ENCODE measurements around the gene NOL7.

The NOL7 gene

DNA sequence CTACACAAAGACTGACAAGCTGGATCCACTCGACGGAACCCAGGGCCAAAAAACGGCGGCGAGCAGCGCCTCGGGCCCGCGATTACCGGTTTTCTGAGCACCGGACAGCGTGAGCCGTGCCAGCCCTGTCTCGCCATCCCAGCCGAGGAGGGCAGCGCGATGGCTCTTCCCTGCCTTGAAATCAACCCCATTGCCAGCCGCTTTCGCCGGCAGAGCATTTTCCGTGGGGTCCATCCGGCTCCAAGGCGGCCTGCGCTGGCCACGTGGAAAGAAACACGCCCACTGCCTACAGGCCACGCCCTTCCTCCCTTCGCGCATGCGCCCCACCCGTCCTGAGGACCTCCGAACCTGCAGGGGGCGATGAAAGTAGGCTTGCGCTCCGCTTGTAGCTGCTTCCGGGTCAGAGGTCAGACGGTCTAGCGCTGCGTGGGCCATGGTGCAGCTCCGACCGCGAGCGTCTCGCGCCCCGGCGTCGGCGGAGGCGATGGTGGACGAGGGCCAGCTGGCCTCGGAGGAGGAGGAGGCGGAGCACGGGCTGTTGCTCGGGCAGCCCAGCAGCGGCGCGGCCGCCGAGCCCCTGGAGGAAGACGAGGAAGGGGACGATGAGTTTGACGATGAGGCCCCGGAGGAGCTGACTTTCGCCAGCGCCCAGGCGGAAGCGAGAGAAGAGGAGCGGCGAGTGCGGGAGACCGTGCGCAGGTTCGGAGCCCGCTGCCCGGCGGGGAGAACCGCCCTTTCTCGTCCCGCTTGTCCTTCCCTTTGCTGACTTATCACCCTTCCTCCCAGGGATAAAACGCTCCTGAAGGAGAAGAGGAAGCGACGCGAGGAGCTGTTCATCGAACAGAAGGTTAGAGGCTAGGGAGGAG is at the start of gene NOL7:
TSS of gene NOL7 (plus strand) at position 410 of the 866 bp plus-strand sequence. CDS start at position 434, 24 bp downstream.
- peak; percentile 87 for DNase-seq

DNA sequence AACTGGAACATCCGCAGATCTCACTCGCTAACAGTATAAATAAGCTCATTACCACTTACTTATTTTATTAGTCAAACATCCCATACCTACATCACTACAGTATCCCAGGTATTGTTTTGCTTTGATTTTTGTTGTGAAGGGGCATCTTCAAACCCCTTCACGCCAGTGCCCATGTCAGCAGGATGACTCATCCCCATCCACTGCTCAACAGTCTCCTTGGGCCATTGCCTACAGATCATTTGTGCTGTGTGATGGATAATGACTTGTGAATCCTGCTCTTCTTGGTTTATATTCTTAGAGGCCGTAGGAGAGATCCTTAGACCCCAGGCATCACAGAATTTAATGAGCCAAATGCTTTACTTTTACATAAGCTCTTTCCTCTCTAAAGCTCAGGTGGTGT is 49.2 kb upstream of the NOL7 start:
- no peak for DNase-seq

DNA sequence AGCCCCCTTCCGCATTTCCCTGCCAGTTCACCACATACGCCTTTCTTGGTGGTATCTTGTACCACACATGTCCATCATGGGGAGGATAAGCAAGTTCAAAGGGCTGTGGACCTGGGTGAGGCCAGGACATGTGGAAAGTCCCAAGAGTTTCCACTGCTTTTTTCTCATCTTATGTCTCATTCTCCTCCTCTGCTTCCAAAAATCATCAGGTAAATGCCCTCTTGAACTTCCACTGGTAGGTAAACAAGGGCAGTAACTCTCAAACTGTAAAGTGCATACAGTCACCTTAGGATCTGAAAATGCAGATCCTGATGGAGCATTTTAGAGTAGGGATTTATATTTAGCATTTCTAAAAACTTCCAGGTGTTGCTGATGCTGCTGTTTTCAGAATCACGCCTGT is 48.6 kb upstream of the NOL7 start:
- no peak for DNase-seq

DNA sequence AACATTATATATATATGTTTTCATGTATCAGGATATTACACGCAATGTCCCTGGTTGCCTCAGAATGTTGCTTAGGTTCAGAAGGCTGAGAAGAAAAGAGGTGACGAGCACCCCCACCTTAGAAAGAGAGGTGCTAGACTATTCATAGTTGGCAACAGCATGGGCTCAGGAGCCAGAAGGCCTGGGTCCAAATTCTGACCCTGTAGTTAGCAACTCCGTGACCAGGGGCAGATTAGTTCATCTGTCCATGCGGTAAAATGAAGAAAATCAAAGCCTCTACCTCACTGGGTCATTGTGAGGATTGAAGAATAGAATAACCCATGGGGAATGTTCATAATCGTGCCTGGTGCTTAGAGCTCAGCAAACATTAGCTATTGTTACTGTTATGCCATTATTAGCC is 46.2 kb upstream of the NOL7 start:
- DNase-seq = no peak

DNA sequence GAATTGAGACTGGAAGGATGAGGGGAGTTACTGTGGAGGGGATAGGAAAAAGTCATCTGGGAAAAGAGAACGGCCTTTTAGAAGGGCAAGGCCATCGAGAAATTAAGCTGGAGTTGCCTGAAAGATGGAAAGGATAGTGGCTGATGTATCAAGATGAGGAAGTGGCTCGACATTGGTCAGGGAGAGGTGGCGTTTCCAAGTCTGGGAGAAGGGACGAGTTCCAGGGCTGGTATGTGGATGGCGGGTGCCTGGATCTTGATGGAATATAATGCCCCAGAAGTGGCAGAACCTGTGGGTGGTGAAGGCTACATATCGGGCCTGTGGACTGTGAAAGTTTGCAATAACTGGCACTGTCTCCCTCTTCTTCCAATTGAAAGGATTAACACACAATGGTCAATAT is 42.9 kb upstream of the NOL7 start:
- DNase-seq = no peak

DNA sequence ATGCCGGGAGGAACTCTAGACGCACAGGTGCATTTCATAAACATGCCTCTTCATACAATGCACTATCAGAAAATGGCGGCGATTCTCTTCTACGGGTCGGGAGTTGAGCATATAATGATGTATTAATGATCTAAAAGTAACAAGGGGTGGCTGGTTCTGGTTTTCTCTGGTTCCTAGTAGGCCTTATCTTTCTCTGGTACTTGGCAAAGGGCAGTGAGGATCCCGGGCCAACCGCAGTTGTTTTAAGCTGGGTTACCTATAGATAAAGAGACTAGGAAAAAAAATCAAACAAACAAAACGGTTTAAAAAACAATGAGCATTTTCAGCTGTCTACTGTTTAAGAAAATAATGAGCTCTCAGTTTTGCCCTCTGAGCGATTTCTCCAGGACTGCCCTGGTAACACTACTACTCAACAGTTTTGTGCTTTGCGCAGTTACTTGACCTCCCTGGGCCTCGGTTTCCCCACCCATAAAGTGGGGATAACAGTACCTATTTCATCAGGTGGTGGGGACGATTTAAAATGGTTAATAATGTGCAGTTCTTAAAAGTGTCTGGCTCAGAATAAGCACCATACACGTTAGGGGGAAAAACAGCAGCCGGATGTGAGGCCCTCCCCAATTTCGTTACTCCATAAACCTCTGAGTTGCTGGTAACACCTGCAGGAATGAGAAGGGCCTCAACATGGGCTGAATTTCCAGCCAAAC is 42.0 kb upstream of the NOL7 start:
- no peak for DNase-seq

DNA sequence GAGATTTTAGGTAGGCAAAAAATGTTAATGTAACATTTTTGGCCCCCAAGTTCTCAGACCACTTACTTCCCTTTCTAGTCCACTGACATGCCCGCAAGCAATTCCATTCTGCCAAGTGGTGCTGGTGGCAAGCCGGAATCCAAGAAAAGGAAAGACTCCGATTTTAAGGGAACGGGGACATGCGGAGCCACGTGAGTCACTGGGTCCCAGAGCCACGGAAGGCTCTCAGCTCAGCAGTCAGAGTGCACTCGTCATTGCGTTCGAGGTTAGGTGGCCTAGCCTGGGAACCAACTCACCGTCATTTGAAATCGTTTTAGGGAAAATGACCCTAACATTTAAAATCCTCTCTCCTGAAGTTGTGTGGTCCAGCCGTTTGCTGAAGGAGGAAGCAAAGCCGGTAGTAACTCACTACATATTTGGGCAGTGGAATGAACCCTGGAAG is 41.4 kb upstream of the NOL7 start:
- no peak for DNase-seq

DNA sequence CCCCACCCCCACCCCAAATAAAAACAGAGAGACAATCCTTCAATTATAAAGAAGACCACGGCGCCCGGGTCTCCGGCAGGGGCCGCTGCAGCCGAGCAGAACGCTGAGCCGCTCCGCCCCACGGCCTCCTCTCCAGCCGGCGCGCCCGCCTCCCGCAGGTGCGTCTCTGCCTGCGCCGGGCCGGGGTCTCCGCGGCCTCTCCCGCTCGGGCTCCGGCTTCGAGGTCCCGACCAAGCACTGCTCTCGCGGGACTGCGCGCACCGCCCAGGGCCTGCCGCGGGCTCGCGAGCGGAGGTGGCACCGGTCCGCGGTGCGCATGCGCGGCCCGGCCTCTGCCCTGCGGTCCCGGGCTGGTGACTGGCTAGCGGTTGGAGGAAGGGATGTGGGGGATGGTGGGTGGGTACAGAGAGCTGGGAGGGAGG is 41.0 kb upstream of the NOL7 start:
- peak; percentile 80 for DNase-seq

DNA sequence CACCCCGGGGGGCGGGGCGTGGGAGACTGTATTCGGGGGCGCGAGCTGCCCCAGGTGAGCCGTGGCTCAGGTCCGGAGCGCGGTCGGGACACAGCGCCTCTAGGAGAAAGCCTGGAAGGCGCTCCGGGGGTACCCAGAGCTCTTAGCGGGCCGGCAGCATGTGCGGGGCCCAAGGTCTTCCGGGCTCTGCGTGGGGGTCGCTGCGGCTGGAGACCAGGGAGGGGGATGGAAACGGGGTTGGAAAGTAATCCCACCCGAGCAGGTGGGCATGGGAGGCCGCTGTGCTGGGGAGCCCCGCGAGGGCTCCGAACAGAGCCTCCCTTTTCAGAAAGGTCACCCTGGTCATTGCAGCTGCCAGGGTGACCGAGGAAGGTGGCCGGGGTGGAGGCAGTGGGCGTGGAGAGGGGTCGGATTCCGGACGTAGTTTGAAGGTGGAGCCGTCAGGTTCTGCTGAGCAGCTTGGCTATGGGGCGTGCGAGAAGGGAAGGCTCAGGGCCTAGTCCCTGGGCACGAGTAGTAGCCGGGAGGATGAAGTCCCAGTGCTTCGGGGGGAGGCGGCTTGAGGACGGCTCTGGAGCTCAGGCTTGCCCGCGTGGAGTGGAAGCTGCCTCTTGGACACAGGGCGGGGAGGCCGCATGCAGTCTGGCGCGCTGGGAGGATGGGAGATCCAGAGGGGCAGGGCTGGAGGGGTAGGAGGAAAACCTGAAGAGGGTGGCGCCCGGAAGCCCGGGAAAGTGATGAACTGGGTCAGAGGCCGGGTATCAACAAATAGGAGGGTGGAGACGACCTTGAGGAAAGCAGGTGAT is 40.4 kb upstream of the NOL7 start, which contains the start of gene SIRT5:
TSS of gene SIRT5 (plus strand) at position 31 of the 806 bp plus-strand sequence. CDS start 9,510 bp downstream, outside the sequence.
- peak; percentile 66 for DNase-seq

DNA sequence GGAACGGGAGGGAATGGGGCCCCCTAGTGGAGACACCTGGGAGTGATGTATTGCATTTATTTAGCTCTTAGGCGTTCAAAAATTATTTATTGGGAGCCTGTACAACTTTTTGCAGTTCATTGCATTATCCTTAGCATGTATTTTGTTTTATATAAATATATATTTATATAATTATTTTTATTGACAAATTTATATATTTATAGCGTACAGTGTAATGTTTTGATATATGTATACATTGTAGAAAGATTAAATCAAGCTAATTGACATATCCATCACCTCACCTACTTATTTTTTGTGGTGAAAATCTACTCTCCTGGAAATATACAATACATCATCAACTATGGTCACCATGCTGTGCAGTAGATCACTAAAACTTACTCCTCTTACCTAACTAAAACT is 39.8 kb upstream of the NOL7 start:
- DNase-seq = no peak

DNA sequence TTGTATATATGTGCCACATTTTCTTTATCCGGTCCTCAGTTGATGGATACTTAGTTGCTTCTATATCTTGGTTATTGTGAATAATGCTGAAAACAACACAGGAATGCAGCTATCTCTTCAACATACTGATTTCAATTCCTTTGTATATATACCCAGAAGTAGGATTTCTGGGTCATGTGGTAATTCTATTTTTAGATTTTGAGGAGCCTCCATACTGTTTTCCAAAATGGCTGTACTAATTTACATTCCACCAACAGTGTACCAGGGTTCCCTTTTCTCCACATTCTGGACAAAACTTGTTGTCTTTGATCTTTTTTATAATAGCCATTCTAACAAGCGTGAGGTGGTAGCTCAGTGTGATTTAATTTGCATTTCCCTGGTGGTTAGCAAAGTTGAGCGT is 39.1 kb upstream of the NOL7 start:
- DNase-seq = no peak

DNA sequence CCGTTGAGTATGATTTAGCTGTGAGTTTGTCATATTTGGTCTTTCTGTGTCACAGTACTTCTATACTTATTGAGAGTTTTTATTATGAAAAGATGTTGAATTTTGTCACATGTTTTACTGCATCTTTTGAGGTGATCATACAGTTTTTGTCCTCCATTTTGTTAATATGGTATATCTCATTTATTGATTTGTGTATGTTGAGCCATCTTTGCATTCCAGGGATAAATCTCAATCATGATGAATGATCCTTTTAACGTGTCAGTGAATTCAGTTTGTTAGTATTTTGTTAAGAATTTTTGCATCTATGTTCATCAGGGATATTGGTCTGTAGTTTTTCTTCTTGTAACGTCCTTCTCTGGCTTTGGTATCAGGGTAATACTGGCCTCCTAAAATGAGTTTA is 37.2 kb upstream of the NOL7 start:
- DNase-seq = no peak

DNA sequence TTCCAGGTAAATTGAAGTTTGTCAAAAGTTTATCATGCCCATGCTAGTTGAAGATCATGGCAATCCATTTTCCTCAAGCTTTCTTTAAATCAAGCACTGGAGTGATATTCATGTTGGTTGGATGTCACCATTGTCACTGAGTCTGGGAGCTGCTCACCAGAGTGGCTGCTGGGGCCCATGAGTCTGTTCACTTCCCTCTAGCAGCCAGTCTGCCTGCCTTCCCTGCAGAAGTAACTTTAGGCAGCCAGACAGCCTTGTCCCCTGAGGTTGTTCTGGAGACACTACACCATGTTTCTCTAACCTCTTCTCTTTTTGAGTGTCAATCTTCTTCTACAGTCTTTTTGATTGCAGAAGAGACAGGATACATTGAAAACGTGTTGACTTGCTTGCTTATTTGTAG is 35.2 kb upstream of the NOL7 start:
- DNase-seq = no peak

DNA sequence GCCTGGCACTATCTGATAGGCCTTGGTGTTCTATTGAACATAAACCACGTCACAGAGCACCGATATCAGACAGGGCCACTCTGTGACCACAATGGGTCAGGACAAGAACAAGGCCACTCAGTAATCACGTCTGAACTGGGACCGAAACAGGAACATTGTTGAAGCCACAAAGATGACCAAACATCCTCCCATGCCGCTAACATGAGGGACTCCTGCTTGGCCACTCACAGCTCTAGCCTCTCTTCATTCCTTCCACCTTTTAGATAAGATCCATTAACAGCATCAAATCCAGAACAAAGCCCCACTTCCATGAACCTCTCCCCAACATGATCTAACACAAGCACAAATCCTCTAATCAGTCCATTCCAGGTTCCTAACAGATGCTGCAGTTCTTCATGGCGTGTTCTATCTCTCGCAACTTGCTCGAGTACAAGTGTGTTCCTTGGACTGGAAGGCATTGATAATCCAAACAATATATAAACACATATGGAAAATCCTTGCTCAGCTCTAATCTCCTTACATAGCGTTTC is 33.4 kb upstream of the NOL7 start:
- DNase-seq = no peak

DNA sequence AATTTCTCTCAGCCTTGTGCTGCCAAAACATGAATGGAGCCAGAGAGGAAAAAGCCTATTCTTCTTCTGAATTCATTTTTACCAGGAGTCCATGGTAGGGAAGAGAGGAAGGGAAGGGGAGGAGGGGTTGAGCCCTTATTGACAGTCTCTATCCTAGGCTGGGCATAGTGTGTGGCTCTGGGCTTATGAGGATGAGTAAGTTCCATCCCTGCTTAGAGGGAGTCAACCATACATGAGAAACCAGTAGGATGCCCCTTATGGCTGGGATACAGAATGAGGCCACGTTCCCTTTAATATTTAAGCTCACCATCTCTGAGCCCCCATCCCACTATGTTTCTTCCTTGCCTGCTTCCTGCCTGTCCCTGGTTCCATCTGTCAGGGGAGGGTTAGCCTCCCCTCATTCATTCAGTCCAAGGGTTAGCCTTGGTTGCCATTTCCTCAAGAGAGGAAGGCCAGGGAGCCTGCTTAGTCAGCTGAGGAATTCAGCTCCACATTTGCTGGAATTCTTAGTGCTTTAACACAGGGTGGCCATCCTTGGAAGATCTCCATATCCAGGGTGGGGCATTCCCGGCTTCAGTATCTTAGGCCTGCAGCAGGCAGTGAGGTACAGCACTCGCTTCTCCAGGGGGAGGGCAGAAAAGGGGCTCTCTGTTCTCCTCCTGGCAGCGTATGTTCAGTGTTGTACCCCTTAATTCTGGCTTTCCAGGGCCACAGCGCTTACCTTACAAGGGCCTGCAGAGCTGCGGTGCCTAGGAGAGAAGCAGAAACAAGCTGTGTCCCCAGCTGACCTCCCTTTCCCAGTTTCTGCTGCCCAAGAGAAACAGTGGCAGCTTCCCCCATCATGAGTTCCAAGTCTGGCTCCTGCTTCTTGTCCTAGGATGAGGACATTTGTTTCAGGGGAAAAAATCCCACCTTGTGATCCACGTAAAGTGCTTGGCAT is 28.3 kb upstream of the NOL7 start:
- DNase-seq = no peak

DNA sequence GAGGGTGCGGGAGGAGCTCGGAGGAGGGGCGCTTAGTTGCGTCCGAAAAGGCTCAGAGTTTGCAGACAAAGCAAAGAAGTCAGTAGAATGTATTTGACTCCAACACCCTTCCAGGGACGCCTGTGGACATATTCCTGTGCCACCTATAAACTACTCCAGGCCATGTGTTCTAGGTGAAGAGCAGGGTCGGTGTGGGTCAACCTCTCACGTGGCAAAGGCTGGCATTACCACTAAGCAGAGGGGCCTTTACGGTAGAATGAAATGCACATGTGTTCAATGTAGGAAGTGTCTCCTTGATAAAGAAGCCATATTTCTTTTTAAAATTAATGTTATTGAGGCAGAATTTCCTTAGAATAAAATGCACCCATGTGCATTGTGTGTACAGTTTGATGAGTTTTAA is 25.3 kb upstream of the NOL7 start:
- DNase-seq = no peak

DNA sequence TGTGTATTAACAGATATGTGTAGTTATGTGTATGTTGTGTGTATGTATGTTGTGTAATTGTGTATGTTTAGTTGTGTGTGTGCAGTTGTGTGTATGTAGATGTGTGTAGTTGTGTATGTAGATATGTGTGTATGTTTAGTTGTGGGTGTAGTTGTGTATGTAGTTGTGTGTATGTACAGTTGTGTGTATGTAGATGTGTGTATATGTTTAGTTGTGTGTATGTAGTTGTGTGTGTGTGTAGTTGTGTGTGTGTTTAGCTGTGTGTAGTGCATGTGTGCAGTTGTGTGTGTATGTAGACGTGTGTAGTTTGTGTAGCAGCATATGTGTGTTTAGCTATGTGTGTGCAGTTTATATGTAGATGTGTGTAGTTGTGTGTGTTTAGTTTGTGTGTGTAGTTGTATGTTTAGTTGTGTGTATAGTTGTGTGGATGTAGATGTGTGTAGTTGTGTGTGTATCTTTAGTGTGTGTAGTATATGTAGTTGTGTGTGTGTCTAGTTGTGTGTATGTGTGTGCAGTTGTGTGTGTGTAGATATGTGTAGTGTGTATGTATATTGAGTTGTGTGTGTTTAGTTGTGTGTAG is 24.5 kb upstream of the NOL7 start:
- no peak for DNase-seq

DNA sequence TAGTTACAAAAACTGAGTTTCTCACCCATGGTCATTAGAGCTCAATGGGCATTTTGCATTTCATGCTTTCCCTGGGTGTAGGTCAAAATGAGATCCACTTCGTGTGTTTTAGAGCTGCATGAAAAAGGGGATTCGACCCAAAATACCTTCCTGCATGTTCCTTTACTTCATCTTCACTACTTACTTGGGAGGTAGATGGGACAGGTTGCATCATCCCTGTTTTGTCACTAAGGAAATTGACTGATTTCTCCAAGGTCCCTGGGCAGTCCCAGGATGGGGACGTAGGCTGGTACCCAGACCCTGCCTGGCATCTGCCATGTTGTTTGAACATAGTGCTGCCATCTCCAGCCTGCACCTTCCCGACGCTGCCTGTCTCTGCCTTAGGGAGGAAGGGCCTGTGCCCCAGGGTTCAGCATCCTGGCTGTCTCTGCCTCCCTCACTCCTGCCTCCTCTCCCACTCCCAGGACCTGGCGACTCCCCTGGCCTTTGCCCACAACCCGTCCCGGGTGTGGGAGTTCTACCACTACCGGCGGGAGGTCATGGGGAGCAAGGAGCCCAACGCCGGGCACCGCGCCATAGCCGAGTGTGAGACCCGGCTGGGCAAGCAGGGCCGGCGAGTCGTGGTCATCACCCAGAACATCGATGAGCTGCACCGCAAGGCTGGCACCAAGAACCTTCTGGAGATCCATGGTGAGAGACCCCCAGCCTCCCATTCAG is 23.8 kb upstream of the NOL7 start:
- no peak for DNase-seq

DNA sequence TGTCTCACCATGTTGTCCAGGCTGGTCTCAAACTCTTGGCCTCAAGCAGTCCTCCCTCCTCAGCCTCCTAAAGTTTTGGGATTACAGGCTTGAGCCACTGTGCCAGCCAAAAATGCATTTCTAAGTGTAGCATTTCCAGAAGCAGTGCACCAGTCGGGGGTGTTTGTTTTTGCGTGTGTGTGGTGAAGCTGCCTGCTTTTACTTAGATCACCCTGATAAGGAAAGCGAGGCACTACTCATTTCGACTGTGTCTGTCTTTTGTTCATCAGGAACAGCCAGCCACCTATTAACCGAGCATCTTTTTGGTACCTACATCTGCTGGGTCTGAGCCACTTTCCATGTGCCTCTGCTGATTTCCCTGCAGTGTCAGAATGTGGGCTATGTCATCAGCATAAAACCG is 22.0 kb upstream of the NOL7 start:
- no peak for DNase-seq

DNA sequence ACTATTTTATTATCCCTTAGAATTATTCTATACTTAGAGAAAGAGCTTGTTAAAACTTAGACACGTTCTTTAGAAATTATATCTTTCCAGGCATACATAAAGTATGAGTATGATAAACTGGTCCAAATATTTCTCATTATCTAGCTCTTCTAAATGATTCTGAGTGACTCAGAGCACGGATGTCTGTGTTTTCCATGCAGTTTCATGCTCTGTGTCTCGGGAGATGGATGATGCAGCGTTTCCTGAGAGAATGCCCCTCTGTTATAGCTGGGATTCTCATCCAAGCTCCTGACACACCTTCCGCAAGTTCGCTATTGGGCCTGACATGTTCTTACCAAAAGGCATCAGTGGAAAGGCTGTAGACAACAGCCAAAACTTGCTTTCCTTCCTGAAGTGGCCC is 21.4 kb upstream of the NOL7 start:
- no peak for DNase-seq

DNA sequence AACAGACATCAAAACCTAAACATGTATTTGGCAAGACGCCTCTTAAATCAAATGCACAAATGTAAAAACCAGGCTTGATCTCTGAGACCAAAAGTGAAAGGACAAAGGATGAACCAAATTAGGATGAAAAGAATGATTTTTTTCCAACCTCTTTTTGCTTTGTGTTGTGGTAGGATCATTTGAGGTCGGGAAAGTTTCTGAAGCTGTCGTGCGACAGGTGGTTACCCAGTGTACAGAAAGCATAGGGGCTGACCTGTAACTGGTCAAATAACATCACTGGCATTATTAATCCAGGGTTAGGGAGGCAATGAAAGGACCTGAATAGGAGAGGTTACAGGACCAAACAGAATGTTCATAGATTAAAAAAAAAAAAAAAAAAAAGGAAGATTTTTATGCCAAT is 18.1 kb upstream of the NOL7 start:
- no peak for DNase-seq
